Endothelial cell of umbilical vein (primary cell): Measurements from ENCODE around the gene METTL9. TPM values are rescaled to one million over a fixed set of nuclear protein-coding genes. Genes with fewer than 3 reads are reported as not detected.

ENCODE experiments used
- BruUV-seq: library from RNA; stranded (reverse); fragments of 400-500 nt; replicated peaks from 2 replicates; lab custom pipeline; 2021; lab: Mats Ljungman, UMichigan
- CTCF ChIA-PET: fragments of 300-600, 350-600 bp; sonication (Branson Sonifier 250); formaldehyde crosslinking; loops from one replicate; lab custom pipeline; 2021; ENCODE audit warnings: antibody characterized with exemption, inconsistent platforms; lab: Charles Lee
- POLR2A ChIA-PET: fragments of 300-600, 350-600 bp; sonication (Branson Sonifier 250); formaldehyde crosslinking; loops from one replicate; lab custom pipeline; 2021; ENCODE audit warnings: antibody characterized with exemption, inconsistent platforms; lab: Charles Lee
- DNase-seq: peaks from one replicate; pipeline ENCODE4 v3.0.0-alpha.2; 2011; ENCODE audit warnings: low read depth, low spot score
- FAIRE-seq: peaks from 2 replicates; lab custom pipeline; 2011; peaks lifted over from hg19 to GRCh38; lab: Jason Lieb, UNC
- H2AFZ ChIP-seq: 2 replicates; pipeline ENCODE4 v1.6.0; 2012; ENCODE audit warnings: low read depth, low read length, control low read depth, inconsistent platforms
- H3K27ac ChIP-seq: 2 replicates; pipeline ENCODE4 v1.5.1; 2011; ENCODE audit warnings: low read depth, mild to moderate bottlenecking, control low read depth, low read length, moderate library complexity; ENCODE audit not compliant: insufficient read depth
- H3K27me3 ChIP-seq, 2 experiments: 2 replicates each; pipeline versions ENCODE4 v1.6.0 to v1.6.1; 2011; ENCODE audit warnings: low read length in 2 of 2, mixed read lengths in 1 of 2; ENCODE audit not compliant: control insufficient read depth in 2 of 2, insufficient read depth in 2 of 2
- H3K36me3 ChIP-seq, 2 experiments: 2 replicates in 1 of 2; 3 replicates in 1 of 2; pipeline ENCODE4 v1.5.1; 2011; ENCODE audit warnings: low read length in 2 of 2, mild to moderate bottlenecking in 1 of 2, moderate library complexity in 1 of 2; ENCODE audit not compliant: control insufficient read depth in 2 of 2, insufficient read depth in 2 of 2; ENCODE audit errors: extremely low read depth in 1 of 2
- H3K4me1 ChIP-seq: 3 replicates; pipeline ENCODE4 v1.5.1; 2011; ENCODE audit warnings: mild to moderate bottlenecking, low read length; ENCODE audit not compliant: control insufficient read depth, insufficient read depth; ENCODE audit errors: extremely low read depth
- H3K4me2 ChIP-seq: 2 replicates; pipeline ENCODE4 v1.6.1; 2011; ENCODE audit warnings: low read length, control low read depth, mixed read lengths; ENCODE audit not compliant: insufficient read depth
- H3K4me3 ChIP-seq, 3 experiments: fragments of 200-600 bp in 1 of 3; sonication (generic), shearing (Covaris generic) in 1 of 3; replicated peaks in 1 of 3; 2 replicates each; pipeline ENCODE4 v1.5.1; 2011 to 2016; ENCODE audit warnings: control low read depth in 3 of 3, low read length in 3 of 3, mild to moderate bottlenecking in 2 of 3, inconsistent platforms in 1 of 3, low read depth in 1 of 3, moderate library complexity in 1 of 3; ENCODE audit not compliant: insufficient read depth in 1 of 3
- H3K79me2 ChIP-seq: 2 replicates; pipeline ENCODE4 v1.6.0; 2012; ENCODE audit warnings: low read length, inconsistent platforms; ENCODE audit not compliant: control insufficient read depth, insufficient read depth
- H3K9ac ChIP-seq: replicated peaks from 2 replicates; pipeline ENCODE3; 2011; ENCODE audit warnings: low read length, control low read depth; ENCODE audit not compliant: insufficient read depth; ENCODE audit errors: extremely low read depth
- H3K9me1 ChIP-seq: replicated peaks from 3 replicates; pipeline ENCODE4 v1.6.0; 2011; ENCODE audit warnings: mild to moderate bottlenecking, low read length; ENCODE audit not compliant: control insufficient read depth, insufficient read depth; ENCODE audit errors: extremely low read depth
- H3K9me3 ChIP-seq: replicated peaks from 2 replicates; pipeline ENCODE4 v1.5.1; 2012; ENCODE audit warnings: low read length, inconsistent platforms; ENCODE audit not compliant: control insufficient read depth, insufficient read depth
- H4K20me1 ChIP-seq: replicated peaks from 2 replicates; pipeline ENCODE3; 2011; ENCODE audit warnings: mild to moderate bottlenecking, low read length; ENCODE audit not compliant: control insufficient read depth, insufficient read depth; ENCODE audit errors: extremely low read depth
- EZH2 ChIP-seq: IDR thresholded peaks from 2 replicates; pipeline ENCODE4 v1.6.1; 2012; ENCODE audit warnings: borderline replicate concordance, low read depth, mild to moderate bottlenecking, moderate library complexity, low read length, inconsistent platforms; ENCODE audit not compliant: severe bottlenecking
- FOS ChIP-seq: IDR thresholded peaks from 2 replicates; pipeline ENCODE4 v1.6.1; 2011; ENCODE audit warnings: mild to moderate bottlenecking, low read length, moderate library complexity, borderline replicate concordance; ENCODE audit not compliant: insufficient read depth
- GATA2 ChIP-seq: IDR thresholded peaks from 2 replicates; pipeline ENCODE4 v1.7.0; 2011; ENCODE audit warnings: low read depth, mild to moderate bottlenecking, moderate library complexity, mixed read lengths, low read length; ENCODE audit not compliant: insufficient read length, insufficient read depth
- JUN ChIP-seq: IDR thresholded peaks from 2 replicates; pipeline ENCODE4 v1.6.1; 2011; ENCODE audit warnings: borderline replicate concordance, low read depth; ENCODE audit not compliant: insufficient read length, insufficient read depth
- MYC ChIP-seq: IDR thresholded peaks from one replicate; pipeline ENCODE4 v1.6.1; 2011; ENCODE audit warnings: mild to moderate bottlenecking, low read depth, low read length
- POLR2A ChIP-seq: IDR thresholded peaks from 2 replicates; pipeline ENCODE4 v1.6.1; 2012; ENCODE audit warnings: low read depth, mild to moderate bottlenecking, control low read depth, low read length
- POLR2AphosphoS5 ChIP-seq: IDR thresholded peaks from 2 replicates; pipeline ENCODE4 v1.6.1; 2012; ENCODE audit warnings: low read depth, mild to moderate bottlenecking, control low read depth, low read length, moderate library complexity; ENCODE audit not compliant: insufficient read depth
- dilution Hi-C: fragments of 300-500 bp; cut with MboI; formaldehyde crosslinking; loops from one replicate; pipeline ENCODE4 v1.15.0; 2019; ENCODE audit warnings: low sequenced_read_pairs; ENCODE audit not compliant: extremely low pct_ligation_motif_present
- intact Hi-C: fragments of 100-400 bp; cut with micrococcal nuclease; formaldehyde crosslinking; loops from one replicate; pipeline ENCODE4 v1.10.0; 2022
- polyA plus RNA-seq, 4 experiments: library from polyadenylated mRNA; depleted of rRNA in 3 of 4; stranded (reverse) in 3 of 4; unstranded in 1 of 4; fragments of >200 nt; gene quantifications; 2 replicates each; pipeline versions ENCODE4 v1.2.1 to v1.2.3, GENCODE V29; 2011 to 2012; ENCODE audit warnings: missing spikeins in 1 of 4
- total RNA-seq: library from RNA; stranded (reverse); gene quantifications from 2 replicates; pipeline ENCODE4 v1.2.3, GENCODE V29; 2021
- TF ChIP-seq, protein P1 (sequence below): IDR thresholded peaks from 2 replicates; pipeline ENCODE4 v1.6.1; 2011; ENCODE audit not compliant: insufficient read depth, insufficient read length
- TF ChIP-seq, protein P2 (sequence below), 2 donors: IDR thresholded peaks; 1 replicate in 1 of 2; 2 replicates in 1 of 2; pipeline ENCODE4 v1.5.1; 2011; ENCODE audit warnings: low read length in 2 of 2, mild to moderate bottlenecking in 2 of 2, moderate library complexity in 2 of 2, control low read depth in 1 of 2, inconsistent platforms in 1 of 2, low read depth in 1 of 2; ENCODE audit not compliant: insufficient read depth in 1 of 2; ENCODE audit errors: extremely low read depth in 1 of 2

Gene METTL9
- total and polyA plus RNA-seq, 2 donors (not counting 3 experiments of a cell fraction or from before 2014, with no cell fraction given), result 53.8 to 121 TPM

- POLR2A ChIA-PET, result no interaction called here
- no TSS peak for BruUV-seq
- CTCF ChIA-PET, result interaction anchor here (1.5 to 2.8 kb wide), 3 partner anchors 51 to 118 kb away, joined by 3 to 11 read pairs (median 4); no protein-coding TSS in a partner anchor
- Histone ChIP-seq H3K9me1 (no peaks in the 10 kb centered on the region), H3K4me2 (no peak overlapping the region), H4K20me1 (no peaks in the 10 kb centered on the region), H3K4me3 (no peak overlapping the region), H3K27me3 (peaks cover 0 to 5% of the 10 kb centered on the region in 2 experiments), H3K27ac (no peak overlapping the region), H3K4me1 (no peaks in the 10 kb centered on the region), H2AFZ (no peak overlapping the region), H3K9ac (no peak overlapping the region), H3K79me2 (no peaks in the 10 kb centered on the region), H3K9me3 (no peaks in the 10 kb centered on the region), H3K36me3 (no peaks in the 10 kb centered on the region)
- intact Hi-C loops, result no loop called here
- FAIRE-seq (no peak), DNase-seq (no peak)
- TF ChIP-seq GATA2 (no peak), POLR2A (no peak)
- TF ChIP-seq, protein P1, sequence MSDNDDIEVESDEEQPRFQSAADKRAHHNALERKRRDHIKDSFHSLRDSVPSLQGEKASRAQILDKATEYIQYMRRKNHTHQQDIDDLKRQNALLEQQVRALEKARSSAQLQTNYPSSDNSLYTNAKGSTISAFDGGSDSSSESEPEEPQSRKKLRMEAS, result no peak
- dilution Hi-C loops, result no loop called here
Measured at GRCh38 chr16:21590287-21590686, 9.1 kb upstream of the METTL9 start.

DNA sequence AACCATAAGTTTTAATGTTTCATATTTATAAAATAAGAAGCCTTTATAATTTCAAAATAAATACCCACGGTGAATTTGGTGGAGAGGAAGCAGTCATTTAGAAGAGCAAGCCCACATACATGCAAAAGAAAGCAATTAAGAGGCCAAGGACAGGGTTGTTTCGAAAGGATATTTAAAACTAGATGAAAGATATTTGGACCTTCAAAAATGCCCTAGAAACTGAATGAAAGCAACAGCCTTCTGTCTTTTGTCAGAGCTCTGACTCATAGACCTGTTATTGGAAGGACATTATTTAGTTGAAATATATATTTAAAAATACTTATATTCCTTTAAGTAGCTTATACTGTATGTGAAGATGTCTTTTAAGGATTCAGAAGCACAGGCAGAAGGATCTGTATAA lies 8.6 kb upstream of the METTL9 start:
- no peak overlapping the region for H3K27ac ChIP-seq
- H3K9me1 ChIP-seq, result no peaks in the 10 kb centered on the region
- no peak overlapping the region for H3K4me3 ChIP-seq
- H3K9me3 ChIP-seq, result no peaks in the 10 kb centered on the region
- H3K4me2 ChIP-seq, result no peak overlapping the region
- H4K20me1 ChIP-seq, result no peaks in the 10 kb centered on the region
- intact Hi-C loops, result no loop called here
- BruUV-seq, result no TSS peak
- no peaks in the 10 kb centered on the region for H3K36me3 ChIP-seq
- DNase-seq, result no peak
- no peak overlapping the region for H3K9ac ChIP-seq
- peak; percentile 18 for FAIRE-seq
- dilution Hi-C loops, result no loop called here
- H3K79me2 ChIP-seq, result no peaks in the 10 kb centered on the region
- H3K27me3 ChIP-seq, result peaks cover 0 to 5% of the 10 kb centered on the region in 2 experiments
- no peak overlapping the region for H2AFZ ChIP-seq
- no peaks in the 10 kb centered on the region for H3K4me1 ChIP-seq
- ChIA-PET CTCF (interaction anchor here (1.5 to 2.8 kb wide), 3 partner anchors 50 to 117 kb away, joined by 3 to 11 read pairs (median 4); no protein-coding TSS in a partner anchor), POLR2A (no interaction called here)
- TF ChIP-seq POLR2AphosphoS5 (no peak), JUN (no peak), EZH2 (no peak), FOS (no peak), GATA2 (no peak), MYC (no peak), POLR2A (no peak)
- TF ChIP-seq, protein P2, sequence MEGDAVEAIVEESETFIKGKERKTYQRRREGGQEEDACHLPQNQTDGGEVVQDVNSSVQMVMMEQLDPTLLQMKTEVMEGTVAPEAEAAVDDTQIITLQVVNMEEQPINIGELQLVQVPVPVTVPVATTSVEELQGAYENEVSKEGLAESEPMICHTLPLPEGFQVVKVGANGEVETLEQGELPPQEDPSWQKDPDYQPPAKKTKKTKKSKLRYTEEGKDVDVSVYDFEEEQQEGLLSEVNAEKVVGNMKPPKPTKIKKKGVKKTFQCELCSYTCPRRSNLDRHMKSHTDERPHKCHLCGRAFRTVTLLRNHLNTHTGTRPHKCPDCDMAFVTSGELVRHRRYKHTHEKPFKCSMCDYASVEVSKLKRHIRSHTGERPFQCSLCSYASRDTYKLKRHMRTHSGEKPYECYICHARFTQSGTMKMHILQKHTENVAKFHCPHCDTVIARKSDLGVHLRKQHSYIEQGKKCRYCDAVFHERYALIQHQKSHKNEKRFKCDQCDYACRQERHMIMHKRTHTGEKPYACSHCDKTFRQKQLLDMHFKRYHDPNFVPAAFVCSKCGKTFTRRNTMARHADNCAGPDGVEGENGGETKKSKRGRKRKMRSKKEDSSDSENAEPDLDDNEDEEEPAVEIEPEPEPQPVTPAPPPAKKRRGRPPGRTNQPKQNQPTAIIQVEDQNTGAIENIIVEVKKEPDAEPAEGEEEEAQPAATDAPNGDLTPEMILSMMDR (IDR thresholded peaks at IDR 0.05; ENCODE audit: extremely low read depth in 1 of 2, insufficient read depth in 1 of 2, low read depth in 1 of 2, low read length in 2 of 2), result no peak
- TF ChIP-seq, protein P1, result no peak
